GM12878 (cell line): ENCODE data around the gene HS3ST3B1. TPM values are rescaled to one million over a fixed set of nuclear protein-coding genes. Genes with fewer than 3 reads are reported as not detected.

ENCODE experiments used
- ATAC-seq: fragments of 200-7000 bp; cut with Tn5 transposase; 3 replicates; pipeline ENCODE4 v1.9.1; 2020; ENCODE audit warnings: mild to moderate bottlenecking, moderate library complexity
- BruUV-seq: library from RNA; stranded (reverse); fragments of 400-500 nt; replicated peaks from 2 replicates; lab custom pipeline; 2021; lab: Mats Ljungman, UMichigan
- CTCF ChIA-PET: fragments of 300-600 bp; sonication (Branson Sonifier 250); formaldehyde crosslinking; extraction: SDS; loops from one replicate; lab custom pipeline; 2021; ENCODE audit warnings: inconsistent platforms; lab: Yijun Ruan, JAX
- POLR2A ChIA-PET: fragments of 350-600 bp; formaldehyde crosslinking; extraction: SDS; loops from one replicate; lab custom pipeline; 2021; ENCODE audit warnings: inconsistent platforms; lab: Charles Lee
- RAD21 ChIA-PET: fragments of 300-600 bp; sonication (Branson Sonifier 250); formaldehyde crosslinking; loops from one replicate; lab custom pipeline; 2023; ENCODE audit warnings: antibody characterized with exemption; ENCODE audit not compliant: unreplicated experiment; lab: Charles Lee
- SMC1A ChIA-PET: fragments of 300-600 bp; sonication (Branson Sonifier 250); formaldehyde crosslinking; loops from one replicate; lab custom pipeline; 2023; ENCODE audit not compliant: unreplicated experiment, uncharacterized antibody; lab: Charles Lee
- DNase-seq: peaks from one replicate; pipeline ENCODE4 v3.0.0-alpha.2; 2011; ENCODE audit warnings: low read depth, low spot score
- FAIRE-seq: peaks from 3 replicates; lab custom pipeline; 2011; peaks lifted over from hg19 to GRCh38; lab: Jason Lieb, UNC
- H2AFZ ChIP-seq: 2 replicates; pipeline ENCODE4 v1.6.0; 2011; ENCODE audit warnings: low read depth, low read length, control low read depth; ENCODE audit not compliant: control insufficient read depth
- H3K27ac ChIP-seq: 2 replicates; pipeline ENCODE4 v1.5.1; 2011; ENCODE audit warnings: control low read depth; ENCODE audit not compliant: control insufficient read depth, insufficient read depth
- H3K27me3 ChIP-seq, 2 experiments: replicated peaks in 1 of 2; 2 replicates each; pipeline versions ENCODE4 v1.6.0 to v1.6.1; 2011; ENCODE audit warnings: low read length in 1 of 2; ENCODE audit not compliant: control insufficient read depth in 2 of 2, insufficient read depth in 2 of 2
- H3K36me3 ChIP-seq, 2 experiments: 2 replicates each; pipeline ENCODE4 v1.5.1; 2011; ENCODE audit warnings: low read length in 1 of 2; ENCODE audit not compliant: control insufficient read depth in 2 of 2, insufficient read depth in 2 of 2
- H3K4me1 ChIP-seq: 2 replicates; pipeline ENCODE4 v1.6.1; 2011; ENCODE audit warnings: mild to moderate bottlenecking, low read length, moderate library complexity, mixed read lengths; ENCODE audit not compliant: control insufficient read depth, insufficient read depth
- H3K4me2 ChIP-seq: 2 replicates; pipeline ENCODE4 v1.6.0; 2011; ENCODE audit warnings: control low read depth; ENCODE audit not compliant: control insufficient read depth, insufficient read depth
- H3K4me3 ChIP-seq: fragments of 200-600 bp; sonication (generic); 2 replicates; pipeline ENCODE4 v1.5.1; 2016
- H3K79me2 ChIP-seq: 2 replicates; pipeline ENCODE4 v1.6.0; 2011; ENCODE audit warnings: low read length; ENCODE audit not compliant: control insufficient read depth, insufficient read depth
- H3K9ac ChIP-seq: 2 replicates; pipeline ENCODE4 v1.8.0; 2011; ENCODE audit warnings: low read length, control low read depth, mixed read lengths; ENCODE audit not compliant: control insufficient read depth, insufficient read depth
- H3K9me3 ChIP-seq: replicated peaks from 3 replicates; pipeline ENCODE4 v1.5.1; 2011; ENCODE audit warnings: mild to moderate bottlenecking, low read length; ENCODE audit not compliant: control insufficient read depth, insufficient read depth
- H4K20me1 ChIP-seq: 2 replicates; pipeline ENCODE4 v1.6.0; 2011; ENCODE audit not compliant: control insufficient read depth, insufficient read depth
- ASH2L ChIP-seq: fragments of 300-600, 200-600 bp; sonication (generic); IDR thresholded peaks from 2 replicates; pipeline ENCODE4 v1.6.1; 2017; ENCODE audit warnings: low read depth, mild to moderate bottlenecking, borderline replicate concordance
- CREM ChIP-seq: IDR thresholded peaks from 2 replicates; pipeline ENCODE4 v1.6.1; 2014; ENCODE audit warnings: antibody characterized with exemption, low read depth
- GABPA ChIP-seq: IDR thresholded peaks from 2 replicates; pipeline ENCODE4 v1.6.1; 2014; ENCODE audit warnings: antibody characterized with exemption, low read depth, mild to moderate bottlenecking, inconsistent platforms
- NBN ChIP-seq: fragments of 450-650 bp; IDR thresholded peaks from 2 replicates; pipeline ENCODE4 v1.6.1; 2016
- PRDM15 ChIP-seq: fragments of 450-650 bp; formaldehyde crosslinking; IDR thresholded peaks from 2 replicates; pipeline ENCODE4 v1.4.0; 2020; ENCODE audit warnings: mild to moderate bottlenecking, moderate library complexity
- STAT3 ChIP-seq: IDR thresholded peaks from 2 replicates; pipeline ENCODE4 v1.6.1; 2011; ENCODE audit warnings: low read depth, low read length, improper control_type of control experiment
- in situ Hi-C: fragments of 300-500 bp; cut with MboI; formaldehyde crosslinking; loops from 9 replicates; pipeline ENCODE4 v1.14.3; 2018; ENCODE audit warnings: mixed read lengths
- intact Hi-C: fragments of 100-400 bp; cut with micrococcal nuclease; formaldehyde crosslinking; loops from one replicate; pipeline ENCODE4 v1.14.2; 2022; ENCODE audit not compliant: unreplicated experiment
- polyA plus RNA-seq, 11 experiments: library from polyadenylated mRNA; depleted of rRNA in 4 of 11; unstranded in 6 of 11; stranded (reverse) in 5 of 11; fragments of >200 nt; fragmentation: Nextera tagmentation in 4 of 11; fragmentation: Illumina TruSeq in 1 of 11; extraction: Ambion mirVana in 4 of 11; extraction: Trizol in 1 of 11; gene quantifications; 1 replicate in 1 of 11; 2 replicates in 10 of 11; pipeline versions ENCODE4 v1.2.1 to v1.2.3, GENCODE V29; 2011 to 2016; ENCODE audit warnings: inconsistent platforms in 2 of 11, missing spikeins in 2 of 11, low read depth in 1 of 11
- total RNA-seq, 4 experiments: library from RNA; depleted of rRNA in 3 of 4; stranded (reverse); fragments of >200 nt in 3 of 4; fragmentation: Illumina TruSeq in 1 of 4; extraction: Trizol in 1 of 4; gene quantifications; 2 replicates each; pipeline versions ENCODE4 v1.2.1 to v1.2.3, GENCODE V29; 2013 to 2021
- TF ChIP-seq, protein P1 (sequence below): fragments of 450-650 bp; IDR thresholded peaks from 2 replicates; pipeline ENCODE4 v1.6.1; 2016; ENCODE audit warnings: mild to moderate bottlenecking
- TF ChIP-seq, protein P2 (sequence below): fragments of 450-650 bp; formaldehyde crosslinking; IDR thresholded peaks from 2 replicates; pipeline ENCODE4 v1.5.0; 2022; ENCODE audit warnings: mild to moderate bottlenecking, missing genetic modification characterization
- TF ChIP-seq, protein P3 (sequence below): fragments of 450-650 bp; IDR thresholded peaks from 2 replicates; pipeline ENCODE4 v1.6.1; 2017; ENCODE audit warnings: low read depth, mild to moderate bottlenecking, moderate library complexity

Gene HS3ST3B1
- total and polyA plus RNA-seq, 10 of the 15 experiments (the other 5 are each of a cell fraction or from before 2014, with no cell fraction given) = 0.03 to 0.14 (median 0.06) TPM; not detected in 3

DNA sequence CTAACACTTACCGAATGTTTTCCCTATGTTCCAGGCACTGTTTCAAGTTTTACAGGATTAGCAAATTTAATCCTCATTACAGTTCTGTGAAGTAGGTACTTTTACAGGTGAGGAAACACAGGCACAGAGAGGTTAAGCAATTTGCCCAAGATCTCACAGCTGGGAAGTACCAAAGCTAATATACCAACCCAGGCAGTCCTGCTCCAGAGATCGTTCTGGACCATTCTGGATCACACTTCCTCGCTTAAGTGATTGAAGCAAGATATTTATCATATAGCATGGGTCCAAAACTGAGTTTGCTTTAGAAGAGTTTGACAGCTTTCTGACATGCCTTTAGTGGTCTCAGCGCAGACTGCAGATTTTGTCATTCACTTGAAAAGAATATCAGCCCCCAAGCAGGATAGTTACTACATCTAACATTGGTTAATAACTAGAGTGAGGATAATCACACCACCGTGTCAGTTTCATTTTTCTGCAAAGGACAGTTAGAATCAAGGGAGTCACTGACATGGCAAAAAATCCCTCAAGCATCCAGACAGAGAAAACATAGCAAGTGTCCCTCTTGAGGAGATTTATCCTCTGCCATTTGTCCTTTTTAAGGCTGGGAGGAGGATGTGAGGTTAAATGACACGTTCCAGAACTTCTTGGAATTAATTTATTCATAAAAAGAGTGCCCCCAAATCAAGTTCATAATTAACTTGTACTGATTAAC is 5.1 kb downstream of the HS3ST3B1 start (continued):
- TF ChIP-seq, protein P1, sequence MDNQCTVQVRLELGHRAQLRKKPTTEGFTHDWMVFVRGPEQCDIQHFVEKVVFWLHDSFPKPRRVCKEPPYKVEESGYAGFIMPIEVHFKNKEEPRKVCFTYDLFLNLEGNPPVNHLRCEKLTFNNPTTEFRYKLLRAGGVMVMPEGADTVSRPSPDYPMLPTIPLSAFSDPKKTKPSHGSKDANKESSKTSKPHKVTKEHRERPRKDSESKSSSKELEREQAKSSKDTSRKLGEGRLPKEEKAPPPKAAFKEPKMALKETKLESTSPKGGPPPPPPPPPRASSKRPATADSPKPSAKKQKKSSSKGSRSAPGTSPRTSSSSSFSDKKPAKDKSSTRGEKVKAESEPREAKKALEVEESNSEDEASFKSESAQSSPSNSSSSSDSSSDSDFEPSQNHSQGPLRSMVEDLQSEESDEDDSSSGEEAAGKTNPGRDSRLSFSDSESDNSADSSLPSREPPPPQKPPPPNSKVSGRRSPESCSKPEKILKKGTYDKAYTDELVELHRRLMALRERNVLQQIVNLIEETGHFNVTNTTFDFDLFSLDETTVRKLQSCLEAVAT = no peak
- TF ChIP-seq, protein P2, sequence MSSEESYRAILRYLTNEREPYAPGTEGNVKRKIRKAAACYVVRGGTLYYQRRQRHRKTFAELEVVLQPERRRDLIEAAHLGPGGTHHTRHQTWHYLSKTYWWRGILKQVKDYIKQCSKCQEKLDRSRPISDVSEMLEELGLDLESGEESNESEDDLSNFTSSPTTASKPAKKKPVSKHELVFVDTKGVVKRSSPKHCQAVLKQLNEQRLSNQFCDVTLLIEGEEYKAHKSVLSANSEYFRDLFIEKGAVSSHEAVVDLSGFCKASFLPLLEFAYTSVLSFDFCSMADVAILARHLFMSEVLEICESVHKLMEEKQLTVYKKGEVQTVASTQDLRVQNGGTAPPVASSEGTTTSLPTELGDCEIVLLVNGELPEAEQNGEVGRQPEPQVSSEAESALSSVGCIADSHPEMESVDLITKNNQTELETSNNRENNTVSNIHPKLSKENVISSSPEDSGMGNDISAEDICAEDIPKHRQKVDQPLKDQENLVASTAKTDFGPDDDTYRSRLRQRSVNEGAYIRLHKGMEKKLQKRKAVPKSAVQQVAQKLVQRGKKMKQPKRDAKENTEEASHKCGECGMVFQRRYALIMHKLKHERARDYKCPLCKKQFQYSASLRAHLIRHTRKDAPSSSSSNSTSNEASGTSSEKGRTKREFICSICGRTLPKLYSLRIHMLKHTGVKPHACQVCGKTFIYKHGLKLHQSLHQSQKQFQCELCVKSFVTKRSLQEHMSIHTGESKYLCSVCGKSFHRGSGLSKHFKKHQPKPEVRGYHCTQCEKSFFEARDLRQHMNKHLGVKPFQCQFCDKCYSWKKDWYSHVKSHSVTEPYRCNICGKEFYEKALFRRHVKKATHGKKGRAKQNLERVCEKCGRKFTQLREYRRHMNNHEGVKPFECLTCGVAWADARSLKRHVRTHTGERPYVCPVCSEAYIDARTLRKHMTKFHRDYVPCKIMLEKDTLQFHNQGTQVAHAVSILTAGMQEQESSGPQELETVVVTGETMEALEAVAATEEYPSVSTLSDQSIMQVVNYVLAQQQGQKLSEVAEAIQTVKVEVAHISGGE = no peak
- no peak for TF ChIP-seq GABPA
- TF ChIP-seq, all 136 proteins: peak for 0

DNA sequence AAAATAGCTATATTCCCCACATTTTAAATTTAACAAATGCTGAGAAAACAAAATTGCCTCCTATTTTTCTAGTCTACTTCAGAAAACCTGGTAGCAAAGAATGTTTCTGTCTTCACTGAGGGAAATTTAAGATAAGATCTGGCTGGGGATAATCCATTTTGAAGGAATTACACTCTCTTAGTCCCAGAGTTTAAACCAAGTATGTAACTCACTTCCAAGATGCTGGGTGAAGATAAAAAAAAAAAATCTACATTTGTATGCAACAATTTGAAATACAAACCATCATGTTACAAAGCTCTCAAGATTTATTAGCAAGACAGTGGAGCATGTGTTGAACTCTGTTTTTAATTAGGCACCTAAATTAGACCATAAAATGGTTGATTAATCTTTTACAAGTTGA is 5.7 kb downstream of the HS3ST3B1 start:
- FAIRE-seq = no peak
- in situ Hi-C loops (no loop called here), intact Hi-C loops (no loop called here)
- BruUV-seq = no TSS peak
- SMC1A ChIA-PET = interaction anchor here (0.6 kb wide), 1 partner anchor 690 kb away, joined by 3 read pairs; no protein-coding TSS in a partner anchor
- no peak for DNase-seq
- Histone ChIP-seq H3K27ac (no peak overlapping the region), H3K36me3 (no peaks in the 10 kb centered on the region), H3K4me3 (no peak overlapping the region), H3K9ac (no peak overlapping the region), H3K4me2 (no peak overlapping the region), H3K79me2 (no peaks in the 10 kb centered on the region), H4K20me1 (no peaks in the 10 kb centered on the region), H3K9me3 (no peaks in the 10 kb centered on the region; the same call in 2 of the 3 replicates), H2AFZ (no peak overlapping the region), H3K27me3 (peaks cover 2 to 15% of the 10 kb centered on the region in 2 experiments), H3K4me1 (no peaks in the 10 kb centered on the region; the same call in 1 of the 2 replicates)
- CTCF ChIA-PET = no interaction called here
- RAD21 ChIA-PET = no interaction called here
- ATAC-seq = no peak
- POLR2A ChIA-PET = no interaction called here
- no peak for TF ChIP-seq ASH2L
- TF ChIP-seq, protein P3, sequence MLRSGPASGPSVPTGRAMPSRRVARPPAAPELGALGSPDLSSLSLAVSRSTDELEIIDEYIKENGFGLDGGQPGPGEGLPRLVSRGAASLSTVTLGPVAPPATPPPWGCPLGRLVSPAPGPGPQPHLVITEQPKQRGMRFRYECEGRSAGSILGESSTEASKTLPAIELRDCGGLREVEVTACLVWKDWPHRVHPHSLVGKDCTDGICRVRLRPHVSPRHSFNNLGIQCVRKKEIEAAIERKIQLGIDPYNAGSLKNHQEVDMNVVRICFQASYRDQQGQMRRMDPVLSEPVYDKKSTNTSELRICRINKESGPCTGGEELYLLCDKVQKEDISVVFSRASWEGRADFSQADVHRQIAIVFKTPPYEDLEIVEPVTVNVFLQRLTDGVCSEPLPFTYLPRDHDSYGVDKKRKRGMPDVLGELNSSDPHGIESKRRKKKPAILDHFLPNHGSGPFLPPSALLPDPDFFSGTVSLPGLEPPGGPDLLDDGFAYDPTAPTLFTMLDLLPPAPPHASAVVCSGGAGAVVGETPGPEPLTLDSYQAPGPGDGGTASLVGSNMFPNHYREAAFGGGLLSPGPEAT = no peak
- no peak for TF ChIP-seq PRDM15 (CRISPR knock-in tag)
- no peak for TF ChIP-seq NBN
- TF ChIP-seq STAT3 = no peak
- no peak for TF ChIP-seq CREM
